ENCODE measurements around the gene SLC39A2. TPM values are rescaled to one million over a fixed set of nuclear protein-coding genes. Genes with fewer than 3 reads are reported as not detected.
A peak's percentile ranks its signal among the peaks of the same experiment; 100 is the strongest.
"Not testable (repeated sequence)": the region's sequence is repeated elsewhere in the genome, so short reads cannot be mapped to it uniquely, and the experiment has no call there.

The SLC39A2 gene
- total RNA-seq, 2 donors from 2014 or later, result 1.7 to 20.1 TPM

- Histone ChIP-seq H3K4me1 (replicated peaks) (no peaks in the 10 kb centered on the region), H3K27ac (no peak overlapping the region), H3K9me3 (no peaks in the 10 kb centered on the region), H3K4me3 (no peak overlapping the region), H3K27me3 (replicated peaks; ENCODE audit: insufficient read depth) (no peaks in the 10 kb centered on the region), H3K36me3 (no peaks in the 10 kb centered on the region)
- 87% methylated on average over 14 of the region's 14 CpGs for WGBS
- TF ChIP-seq POLR2A (IDR thresholded peaks at IDR 0.05) (no peak), CTCF (IDR thresholded peaks at IDR 0.05) (no peak), POLR2AphosphoS5 (IDR thresholded peaks at IDR 0.05) (no peak)
- DNase-seq (ENCODE audit: low spot score), result no peak
- intact Hi-C loops (cut with DNase I), result no loop called here
These were observed 4.8 kb downstream of the SLC39A2 start for GRCh38 chr14:21003788-21004346.

GRCh38 chr14:21009721-21010120 is 10.6 kb downstream of the SLC39A2 start:
- DNase-seq (ENCODE audit: low spot score); H3K27ac ChIP-seq; H3K9me3 ChIP-seq; H3K27me3 ChIP-seq (replicated peaks; ENCODE audit: insufficient read depth); H3K36me3 ChIP-seq; H3K4me3 ChIP-seq; H3K4me1 ChIP-seq (replicated peaks); intact Hi-C loops (cut with DNase I): not testable (repeated sequence)
- 35% methylated on average over 3 of the region's 3 CpGs for WGBS

- Histone ChIP-seq H3K4me3 (no peak overlapping the region), H3K4me1 (replicated peaks) (no peaks in the 10 kb centered on the region), H3K9me3 (no peaks in the 10 kb centered on the region), H3K27me3 (replicated peaks; ENCODE audit: insufficient read depth) (no peaks in the 10 kb centered on the region), H3K36me3 (no peaks in the 10 kb centered on the region), H3K27ac (no peak overlapping the region)
- 39% methylated on average over 1 of the region's 1 CpG for WGBS
- intact Hi-C loops (cut with DNase I), result no loop called here
- no peak for DNase-seq (ENCODE audit: low spot score)
- TF ChIP-seq POLR2A (IDR thresholded peaks at IDR 0.05) (no peak), POLR2AphosphoS5 (IDR thresholded peaks at IDR 0.05) (no peak), CTCF (IDR thresholded peaks at IDR 0.05) (no peak)
These were observed 12.0 kb downstream of the SLC39A2 start for GRCh38 chr14:21011136-21011535.

GRCh38 chr14:21014761-21015190 is 15.7 kb downstream of the SLC39A2 start:
- Histone ChIP-seq H3K4me1 (replicated peaks) (no peaks in the 10 kb centered on the region), H3K27me3 (replicated peaks; ENCODE audit: insufficient read depth) (no peaks in the 10 kb centered on the region), H3K9me3 (no peaks in the 10 kb centered on the region), H3K4me3 (no peak overlapping the region), H3K27ac (no peak overlapping the region), H3K36me3 (peaks cover 0 to 5% of the 10 kb centered on the region in 2 donors)
- intact Hi-C loops (cut with DNase I), result loop anchor here (2.0 to 5.0 kb wide), 2 partner anchors 26 to 78 kb away; no protein-coding TSS in a partner anchor
- peak; percentile 91 to 100 (median 94) for TF ChIP-seq CTCF (IDR thresholded peaks at IDR 0.05)
- TF ChIP-seq POLR2A (IDR thresholded peaks at IDR 0.05), result no peak
- TF ChIP-seq POLR2AphosphoS5 (IDR thresholded peaks at IDR 0.05), result peak; percentile 87
- DNase-seq (ENCODE audit: low spot score), result peak; percentile 87
- 0% methylated on average over 4 of the region's 4 CpGs for WGBS

- no peak overlapping the region for H3K27ac ChIP-seq
- no peaks in the 10 kb centered on the region for H3K4me1 ChIP-seq (replicated peaks)
- no peak overlapping the region for H3K4me3 ChIP-seq
- DNase-seq (ENCODE audit: low spot score), result no peak
- no peaks in the 10 kb centered on the region for H3K27me3 ChIP-seq (replicated peaks; ENCODE audit: insufficient read depth)
- H3K9me3 ChIP-seq, result no peaks in the 10 kb centered on the region
- TF ChIP-seq POLR2A (IDR thresholded peaks at IDR 0.05), result no peak
- no peak for TF ChIP-seq CTCF (IDR thresholded peaks at IDR 0.05)
- TF ChIP-seq POLR2AphosphoS5 (IDR thresholded peaks at IDR 0.05), result no peak
- H3K36me3 ChIP-seq, result peaks cover 0 to 5% of the 10 kb centered on the region in 2 donors
- 78% methylated on average over 6 of the region's 6 CpGs for WGBS
- intact Hi-C loops (cut with DNase I), result loop anchor here (2.0 to 5.0 kb wide), 2 partner anchors 25 to 77 kb away; no protein-coding TSS in a partner anchor
These were observed 16.2 kb downstream of the SLC39A2 start for GRCh38 chr14:21015312-21015711.
